MCF 10A (cell line): ENCODE data around the gene MLKL. TPM values are rescaled to one million over a fixed set of nuclear protein-coding genes. Genes with fewer than 3 reads are reported as not detected.

Experiments used
- BruUV-seq: library from RNA; stranded (reverse); fragments of 400-500 nt; replicated peaks from 2 replicates; lab custom pipeline; 2021; lab: Mats Ljungman, UMichigan
- CTCF ChIA-PET: fragments of 300-600 bp; sonication (Branson Sonifier 250); formaldehyde crosslinking; extraction: SDS; loops from one replicate; lab custom pipeline; 2021; ENCODE audit warnings: antibody characterized with exemption, inconsistent platforms; lab: Yijun Ruan, JAX
- POLR2A ChIA-PET: fragments of 300-600, 350-650 bp; sonication (Branson Sonifier 250); formaldehyde crosslinking; extraction: SDS; loops from one replicate; lab custom pipeline; 2020; ENCODE audit warnings: antibody characterized with exemption, inconsistent platforms; lab: Yijun Ruan, JAX
- DNase-seq: peaks from one replicate; pipeline ENCODE4 v3.0.0-alpha.2; 2018; ENCODE audit not compliant: unreplicated experiment
- H3K27ac Mint-ChIP-seq: one replicate; pipeline ENCODE4 v1.8.0; 2022; ENCODE audit warnings: mild to moderate bottlenecking, low read depth, mixed read lengths; ENCODE audit not compliant: unreplicated experiment
- H3K27me3 Mint-ChIP-seq: one replicate; pipeline ENCODE4 v1.8.0; 2022; ENCODE audit warnings: mixed read lengths; ENCODE audit not compliant: insufficient read depth, unreplicated experiment
- H3K36me3 Mint-ChIP-seq: one replicate; pipeline ENCODE4 v1.8.0; 2022; ENCODE audit warnings: mild to moderate bottlenecking, moderate library complexity, mixed read lengths; ENCODE audit not compliant: insufficient read depth, unreplicated experiment
- H3K4me1 Mint-ChIP-seq: one replicate; pipeline ENCODE4 v1.8.0; 2022; ENCODE audit warnings: mixed read lengths; ENCODE audit not compliant: insufficient read depth, unreplicated experiment
- H3K4me3 Mint-ChIP-seq: one replicate; pipeline ENCODE4 v1.8.0; 2022; ENCODE audit warnings: mild to moderate bottlenecking, moderate library complexity, mixed read lengths; ENCODE audit not compliant: unreplicated experiment
- H3K9me3 Mint-ChIP-seq: one replicate; pipeline ENCODE4 v1.8.0; 2022; ENCODE audit warnings: mixed read lengths; ENCODE audit not compliant: unreplicated experiment
- CTCF ChIP-seq: fragments of 200-600 bp; IDR thresholded peaks from one replicate; pipeline ENCODE4 v1.8.0; 2022; ENCODE audit warnings: antibody characterized with exemption, mild to moderate bottlenecking; ENCODE audit not compliant: unreplicated experiment
- intact Hi-C: fragments of 100-400 bp; cut with micrococcal nuclease; formaldehyde crosslinking; loops from 2 replicates; pipeline ENCODE4 v1.14.1; 2022
- total RNA-seq: library from RNA; stranded (reverse); gene quantifications from 2 replicates; pipeline ENCODE4 v1.2.3, GENCODE V29; 2022

The MLKL gene
- total RNA-seq, 1 experiment from 2014 or later, result 14.2 TPM

DNA sequence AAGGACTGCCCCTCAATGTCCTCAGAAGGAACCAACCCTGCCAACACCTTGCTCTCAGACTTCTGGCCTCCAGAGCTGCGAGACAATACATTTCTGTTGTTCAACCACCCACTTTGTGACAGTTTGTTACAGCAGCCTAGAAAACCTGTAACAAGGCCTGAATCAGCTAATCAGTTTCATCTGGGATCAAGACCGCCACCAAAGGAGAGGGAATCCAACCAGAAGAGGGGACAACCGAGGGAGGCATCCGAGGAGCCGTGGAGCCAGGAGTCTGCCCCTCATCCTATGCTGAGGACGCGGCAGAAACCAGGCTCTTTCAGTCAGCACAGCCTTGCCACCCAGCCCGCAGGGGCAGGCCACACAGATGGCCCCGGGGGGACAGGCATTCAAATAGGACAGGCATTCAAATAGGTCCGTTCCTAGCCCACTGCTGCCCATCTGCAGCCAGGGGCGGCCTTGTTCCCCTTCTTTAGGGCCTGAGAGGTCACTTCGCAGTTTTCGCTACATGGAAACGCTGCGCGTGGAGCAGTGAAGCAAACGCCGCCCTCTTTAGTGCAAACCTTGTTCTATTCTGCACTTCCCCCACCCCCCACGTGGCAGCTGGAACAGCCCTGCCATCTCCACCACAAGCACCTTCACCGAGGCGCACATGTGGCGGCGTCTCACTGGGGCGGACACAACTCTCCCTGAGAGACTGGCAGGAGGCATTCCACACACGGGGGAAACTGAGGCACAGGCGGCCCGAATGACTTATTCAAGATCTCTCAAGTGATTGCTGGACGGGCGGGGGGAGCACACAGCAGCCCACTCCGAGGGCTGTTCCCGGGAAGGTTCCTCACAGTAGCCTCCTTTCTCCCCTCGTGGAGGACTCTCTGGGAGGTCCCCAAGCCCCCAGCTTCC lies 47.3 kb upstream of the MLKL start:
- H3K4me1 Mint-ChIP-seq, result peaks cover 12% of the 10 kb centered on the region
- intact Hi-C loops, result no loop called here
- no peak overlapping the region for H3K27ac Mint-ChIP-seq
- CTCF ChIA-PET, result no interaction called here
- no peaks in the 10 kb centered on the region for H3K9me3 Mint-ChIP-seq
- H3K27me3 Mint-ChIP-seq, result no peaks in the 10 kb centered on the region
- POLR2A ChIA-PET, result interaction anchor here (0.7 kb wide), 1 partner anchor 18 kb away, joined by 3 read pairs; no protein-coding TSS in a partner anchor
- no TSS peak for BruUV-seq
- no peak overlapping the region for H3K4me3 Mint-ChIP-seq
- TF ChIP-seq CTCF, result no peak
- no peaks in the 10 kb centered on the region for H3K36me3 Mint-ChIP-seq
- no peak for DNase-seq

GRCh38 chr16:74745926-74746325 lies 45.3 kb upstream of the MLKL start:
- no peak for TF ChIP-seq CTCF
- intact Hi-C loops, result no loop called here
- no peaks in the 10 kb centered on the region for H3K9me3 Mint-ChIP-seq
- CTCF ChIA-PET, result interaction anchor here (0.7 to 0.8 kb wide), 2 partner anchors 36 to 708 kb away, joined by 3 read pairs; no protein-coding TSS in a partner anchor
- DNase-seq, result no peak
- no peak overlapping the region for H3K27ac Mint-ChIP-seq
- H3K27me3 Mint-ChIP-seq, result no peaks in the 10 kb centered on the region
- no peak overlapping the region for H3K4me3 Mint-ChIP-seq
- H3K4me1 Mint-ChIP-seq, result peaks cover 19% of the 10 kb centered on the region
- BruUV-seq, result no TSS peak
- no peaks in the 10 kb centered on the region for H3K36me3 Mint-ChIP-seq
- POLR2A ChIA-PET, result no interaction called here

DNA sequence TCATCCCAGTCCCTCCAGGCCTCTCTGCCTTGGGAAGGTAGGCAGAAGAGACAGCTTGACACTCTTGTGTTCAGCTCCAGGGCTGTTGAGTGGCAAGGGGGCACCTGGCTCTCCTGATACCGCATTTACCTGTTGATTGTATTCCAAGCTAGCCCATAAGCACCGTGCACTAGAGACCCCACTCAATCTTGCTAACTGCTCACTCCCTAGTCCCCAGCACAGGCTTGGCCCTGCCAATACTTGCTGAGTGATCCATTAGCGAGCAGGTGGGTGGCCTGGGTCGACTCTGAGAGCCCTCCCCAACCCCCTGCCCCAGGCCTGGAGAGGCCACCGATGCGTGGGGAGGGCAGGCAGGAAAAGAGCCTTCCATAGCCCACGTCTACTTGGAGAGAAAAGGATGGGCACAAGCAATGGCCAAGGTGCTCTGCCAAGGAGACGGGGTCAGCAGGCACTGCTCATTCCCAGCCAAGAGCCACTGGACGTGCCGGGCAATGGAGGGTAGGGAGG lies 44.5 kb upstream of the MLKL start:
- Mint-ChIP-seq H3K4me1 (peaks cover 23% of the 10 kb centered on the region), H3K36me3 (no peaks in the 10 kb centered on the region), H3K27me3 (no peaks in the 10 kb centered on the region), H3K27ac (no peak overlapping the region), H3K9me3 (no peaks in the 10 kb centered on the region), H3K4me3 (no peak overlapping the region)
- intact Hi-C loops, result no loop called here
- CTCF ChIA-PET, result interaction anchor here (1.1 kb wide), 1 partner anchor 66 kb away, joined by 3 read pairs; no protein-coding TSS in a partner anchor
- no peak for DNase-seq
- no TSS peak for BruUV-seq
- POLR2A ChIA-PET, result no interaction called here
- TF ChIP-seq CTCF, result no peak

- no TSS peak for BruUV-seq
- no peaks in the 10 kb centered on the region for H3K27me3 Mint-ChIP-seq
- ChIA-PET CTCF (interaction anchor here (0.7 to 1.3 kb wide), 4 partner anchors 27 to 118 kb away, joined by 3 to 7 read pairs (median 3); no protein-coding TSS in a partner anchor), POLR2A (interaction anchor here (0.8 to 1.0 kb wide), 2 partner anchors 30 to 44 kb away, joined by 4 read pairs; partner anchors contain the start of genes FA2H and MLKL)
- peak overlapping the region; percentile 92 for H3K27ac Mint-ChIP-seq
- DNase-seq, result no peak
- intact Hi-C loops, result no loop called here
- peaks cover 29% of the 10 kb centered on the region for H3K4me1 Mint-ChIP-seq
- H3K9me3 Mint-ChIP-seq, result no peaks in the 10 kb centered on the region
- no peaks in the 10 kb centered on the region for H3K36me3 Mint-ChIP-seq
- TF ChIP-seq CTCF, result no peak
- peak overlapping the region; percentile 64 for H3K4me3 Mint-ChIP-seq
These were observed 43.9 kb upstream of the MLKL start for GRCh38 chr16:74744566-74744965.
